ENCODE results near the gene TSPAN19. TPM values are rescaled to one million over a fixed set of nuclear protein-coding genes. Genes with fewer than 3 reads are reported as not detected.

The TSPAN19 gene
- total RNA-seq, 3 donors from 2014 or later, result not detected

DNA sequence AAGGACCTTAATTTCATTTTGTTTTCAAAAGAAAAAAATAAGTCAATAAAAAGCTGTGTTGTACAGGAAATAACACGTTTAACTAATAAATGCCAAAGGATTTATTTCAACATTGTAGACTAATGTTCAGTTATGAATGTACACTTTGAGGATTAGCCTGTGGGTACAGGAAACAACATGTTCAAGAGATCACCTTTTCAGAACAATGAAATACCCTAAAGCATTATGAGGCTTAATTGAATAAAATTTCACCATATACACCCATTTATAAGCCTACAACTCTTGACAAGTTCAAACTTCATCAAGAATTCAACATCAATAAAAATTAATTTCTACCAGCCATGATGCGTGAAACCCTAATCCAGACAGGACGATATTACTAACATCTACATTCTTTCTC is 66.9 kb downstream of the TSPAN19 start:
- H3K36me3 ChIP-seq, result no peaks in the 10 kb centered on the region
- H3K4me3 ChIP-seq, result no peak overlapping the region
- no peaks in the 10 kb centered on the region for H3K27me3 ChIP-seq
- intact Hi-C loops (cut with DNase I; ENCODE audit: low total_unique reads), result no loop called here
- no peaks in the 10 kb centered on the region for H3K4me1 ChIP-seq
- no peak for TF ChIP-seq POLR2A (IDR thresholded peaks at IDR 0.05)
- TF ChIP-seq POLR2AphosphoS5 (IDR thresholded peaks at IDR 0.05), result no peak
- no peak for TF ChIP-seq CTCF (IDR thresholded peaks at IDR 0.05)
- no peaks in the 10 kb centered on the region for H3K9me3 ChIP-seq
- H3K27ac ChIP-seq, result no peak overlapping the region
- no peak for DNase-seq (ENCODE audit: low spot score in 2 of 2)

Other genes with a start within 250 kb of the TSPAN19 start
- gene SLC6A15, start 123.5 kb downstream of the TSPAN19 start, total RNA-seq, result 1 to 10 TPM in 2 of 3 donors, not detected in 1; 2.0 to 2.2 TPM
- 1 to 10 TPM in 1 of 3 donors, under 1 TPM in 2; 0.16 to 1.5 (median 0.66) TPM for gene LRRIQ1, start 74 bp upstream of the TSPAN19 start, total RNA-seq
- 1 to 10 TPM in 1 of 3 donors, not detected in 2; 2.9 TPM for gene ALX1, start 243.9 kb upstream of the TSPAN19 start, total RNA-seq

All from breast epithelium (tissue), 4 donors.